H1 (cell line): ENCODE results near the gene SNX33. TPM values are rescaled to one million over a fixed set of nuclear protein-coding genes. Genes with fewer than 3 reads are reported as not detected.

ENCODE experiments used
- CTCF ChIA-PET: fragments of 300-600 bp; sonication (Branson Sonifier 250); formaldehyde crosslinking; loops from one replicate; lab custom pipeline; 2021; ENCODE audit not compliant: partially characterized antibody; lab: Charles Lee
- POLR2A ChIA-PET: fragments of 300-600 bp; sonication (Branson Sonifier 250); formaldehyde crosslinking; loops from one replicate; lab custom pipeline; 2021; ENCODE audit warnings: inconsistent platforms; ENCODE audit not compliant: partially characterized antibody; lab: Charles Lee
- DNase-seq, 2 experiments: peaks; one replicate each; pipeline versions ENCODE4 v3.0.0 to v3.0.0-alpha.2; 2010 to 2022; ENCODE audit warnings: low spot score in 2 of 2, low read depth in 1 of 2, mixed read lengths in 1 of 2
- FAIRE-seq: peaks from 2 replicates; lab custom pipeline; 2011; peaks lifted over from hg19 to GRCh38; lab: Jason Lieb, UNC
- H2AFZ ChIP-seq: 2 replicates; pipeline ENCODE4 v1.8.1; 2012; ENCODE audit warnings: low read length, inconsistent platforms
- H2AK5ac ChIP-seq: 2 replicates; pipeline ENCODE4 v1.6.1; 2013; ENCODE audit warnings: low read depth, low read length
- H2BK120ac ChIP-seq: replicated peaks from 2 replicates; pipeline ENCODE3; 2013; ENCODE audit warnings: low read depth, low read length, inconsistent platforms
- H2BK12ac ChIP-seq: 2 replicates; pipeline ENCODE4 v1.6.1; 2013; ENCODE audit warnings: low read depth, low read length
- H2BK15ac ChIP-seq: 2 replicates; pipeline ENCODE4 v1.6.1; 2013; ENCODE audit warnings: low read length
- H2BK20ac ChIP-seq: 2 replicates; pipeline ENCODE4 v1.6.1; 2013; ENCODE audit warnings: low read length
- H2BK5ac ChIP-seq: 2 replicates; pipeline ENCODE4 v1.6.1; 2013; ENCODE audit warnings: low read depth, low read length
- H3K14ac ChIP-seq: 2 replicates; pipeline ENCODE4 v1.6.1; 2013; ENCODE audit warnings: inconsistent platforms; ENCODE audit not compliant: insufficient read length
- H3K18ac ChIP-seq: 2 replicates; pipeline ENCODE4 v1.6.1; 2013; ENCODE audit warnings: low read length; ENCODE audit errors: extremely low read depth
- H3K23ac ChIP-seq: 2 replicates; pipeline ENCODE4 v1.6.1; 2013; ENCODE audit warnings: inconsistent platforms; ENCODE audit not compliant: insufficient read length
- H3K23me2 ChIP-seq: 2 replicates; pipeline ENCODE4 v1.6.1; 2013; ENCODE audit warnings: low read depth, low read length
- H3K27ac ChIP-seq: 2 replicates; pipeline ENCODE4 v1.6.1; 2011; ENCODE audit warnings: low read depth, low read length, inconsistent platforms
- H3K27me3 ChIP-seq, 4 experiments: replicated peaks in 1 of 4; 1 replicate in 1 of 4; 2 replicates in 3 of 4; pipeline versions ENCODE4 v1.6.1 to v1.8.1; 2011 to 2013; ENCODE audit warnings: low read length in 3 of 4, mild to moderate bottlenecking in 3 of 4, inconsistent platforms in 2 of 4, mixed read lengths in 2 of 4, moderate library complexity in 1 of 4; ENCODE audit not compliant: control insufficient read depth in 3 of 4, insufficient read depth in 3 of 4; ENCODE audit errors: extremely low read depth in 1 of 4
- H3K36me3 ChIP-seq, 4 experiments: 2 replicates each; pipeline versions ENCODE4 v1.6.1 to v1.8.1; 2011 to 2013; ENCODE audit warnings: mild to moderate bottlenecking in 4 of 4, low read length in 3 of 4, moderate library complexity in 2 of 4, control low read depth in 1 of 4, inconsistent platforms in 1 of 4; ENCODE audit not compliant: insufficient read depth in 4 of 4, control insufficient read depth in 2 of 4
- H3K4ac ChIP-seq: replicated peaks from 2 replicates; pipeline ENCODE3; 2013; ENCODE audit warnings: low read length, low read depth, mixed read lengths, inconsistent platforms; ENCODE audit not compliant: insufficient read length
- H3K4me1 ChIP-seq, 4 experiments: replicated peaks in 1 of 4; 1 replicate in 1 of 4; 2 replicates in 3 of 4; pipeline versions ENCODE4 v1.6.1 to v1.8.1; 2011 to 2013; ENCODE audit warnings: low read length in 3 of 4, inconsistent platforms in 2 of 4, mixed read lengths in 1 of 4; ENCODE audit not compliant: insufficient read depth in 4 of 4, control insufficient read depth in 3 of 4
- H3K4me2 ChIP-seq, 2 experiments: 2 replicates each; pipeline versions ENCODE4 v1.6.1 to v1.8.1; 2011 to 2013; ENCODE audit warnings: low read depth in 2 of 2, low read length in 2 of 2, control low read depth in 1 of 2, inconsistent platforms in 1 of 2, mild to moderate bottlenecking in 1 of 2; ENCODE audit not compliant: insufficient read depth in 1 of 2
- H3K4me3 ChIP-seq, 4 experiments: fragments of 200-600, 300-600 bp in 1 of 4; sonication (generic), shearing (Covaris generic), sonication (Bioruptor Twin) in 1 of 4; 2 replicates each; pipeline versions ENCODE4 v1.5.1 to v1.8.1; 2011 to 2016; ENCODE audit warnings: low read length in 4 of 4, low read depth in 3 of 4, control low read depth in 2 of 4, inconsistent platforms in 2 of 4, mild to moderate bottlenecking in 2 of 4, mixed read lengths in 1 of 4, moderate library complexity in 1 of 4; ENCODE audit not compliant: insufficient read depth in 2 of 4; ENCODE audit errors: extremely low read depth in 1 of 4
- H3K56ac ChIP-seq: replicated peaks from 2 replicates; pipeline ENCODE3; 2013; ENCODE audit warnings: low read depth, mild to moderate bottlenecking, mixed read lengths, low read length, inconsistent platforms; ENCODE audit not compliant: insufficient read length
- H3K79me1 ChIP-seq: 2 replicates; pipeline ENCODE4 v1.6.1; 2013; ENCODE audit warnings: low read depth, low read length, control low read depth
- H3K79me2 ChIP-seq, 2 experiments: 2 replicates each; pipeline versions ENCODE4 v1.6.1 to v1.8.1; 2012 to 2013; ENCODE audit warnings: low read length in 2 of 2, mild to moderate bottlenecking in 2 of 2, inconsistent platforms in 1 of 2; ENCODE audit not compliant: insufficient read depth in 2 of 2, control insufficient read depth in 1 of 2
- H3K9ac ChIP-seq, 4 experiments: replicated peaks in 1 of 4; 1 replicate in 1 of 4; 2 replicates in 3 of 4; pipeline versions ENCODE4 v1.6.1 to v1.8.1; 2011 to 2013; ENCODE audit warnings: low read depth in 3 of 4, low read length in 3 of 4, control low read depth in 2 of 4, mild to moderate bottlenecking in 2 of 4, moderate library complexity in 2 of 4, inconsistent platforms in 1 of 4; ENCODE audit errors: extremely low read depth in 1 of 4
- H3K9me3 ChIP-seq, 2 experiments: 2 replicates each; pipeline versions ENCODE4 v1.6.1 to v1.8.1; 2012 to 2013; ENCODE audit warnings: mild to moderate bottlenecking in 2 of 2, moderate library complexity in 2 of 2, control low read depth in 1 of 2, inconsistent platforms in 1 of 2, low read depth in 1 of 2, low read length in 1 of 2, mixed read lengths in 1 of 2; ENCODE audit not compliant: insufficient read depth in 2 of 2
- H4K20me1 ChIP-seq, 2 experiments: replicated peaks in 1 of 2; 2 replicates each; pipeline versions ENCODE3 to v1.8.1; 2011 to 2013; ENCODE audit warnings: inconsistent platforms in 2 of 2, low read length in 2 of 2, mild to moderate bottlenecking in 1 of 2; ENCODE audit not compliant: insufficient read depth in 2 of 2, control insufficient read depth in 1 of 2
- H4K5ac ChIP-seq: 2 replicates; pipeline ENCODE4 v1.6.1; 2013; ENCODE audit warnings: low read length, low read depth, mixed read lengths, inconsistent platforms; ENCODE audit not compliant: insufficient read length
- H4K8ac ChIP-seq: 2 replicates; pipeline ENCODE4 v1.8.0; 2013; ENCODE audit warnings: mild to moderate bottlenecking, moderate library complexity, low read length, inconsistent platforms; ENCODE audit not compliant: insufficient read depth; ENCODE audit errors: extremely low read depth
- H4K91ac ChIP-seq: replicated peaks from 2 replicates; pipeline ENCODE3; 2013; ENCODE audit warnings: low read length, mixed read lengths, inconsistent platforms; ENCODE audit not compliant: insufficient read length
- HDAC2 ChIP-seq, 2 experiments: fragments of 300-600 bp in 1 of 2; sonication (generic) in 1 of 2; IDR thresholded peaks; 2 replicates each; pipeline ENCODE4 v1.6.1; 2011 to 2012; ENCODE audit warnings: low read depth in 2 of 2, low read length in 2 of 2, mild to moderate bottlenecking in 2 of 2, moderate library complexity in 2 of 2, borderline replicate concordance in 1 of 2, inconsistent platforms in 1 of 2
- KDM1A ChIP-seq: fragments of 200-600, 300-600 bp; sonication (generic); IDR thresholded peaks from 2 replicates; pipeline ENCODE4 v1.7.1; 2016; ENCODE audit warnings: mild to moderate bottlenecking, low read length, borderline replicate concordance
- KDM5A ChIP-seq: fragments of 200-600 bp; IDR thresholded peaks from 2 replicates; pipeline ENCODE4 v1.7.1; 2012; ENCODE audit warnings: mild to moderate bottlenecking, low read length, inconsistent platforms, mixed read lengths
- RAD21 ChIP-seq, 2 experiments: IDR thresholded peaks in 1 of 2; conservative IDR thresholded peaks in 1 of 2; 2 replicates each; pipeline ENCODE4 v1.6.1; 2011; ENCODE audit warnings: low read depth in 2 of 2, low read length in 2 of 2, improper control_type of control experiment in 1 of 2, inconsistent platforms in 1 of 2, mild to moderate bottlenecking in 1 of 2, moderate library complexity in 1 of 2
- RBBP5 ChIP-seq: IDR thresholded peaks from 2 replicates; pipeline ENCODE4 v1.7.1; 2012; ENCODE audit warnings: low read depth, mild to moderate bottlenecking, inconsistent platforms, low read length, moderate library complexity, borderline replicate concordance
- WGBS, 2 experiments: shearing (Covaris generic) in 1 of 2; methylation state at CpG; one replicate each; pipeline versions ENCODE4 v1.1.6 to v1.1.7; 2013 to 2015; ENCODE audit warnings: low lambda C conversion rate in 2 of 2, mixed read lengths in 2 of 2, inconsistent platforms in 1 of 2, low coverage in 1 of 2, missing lambda C conversion rate in 1 of 2; ENCODE audit not compliant: insufficient replicate concordance in 2 of 2, insufficient coverage in 1 of 2, insufficient read length in 1 of 2; ENCODE audit errors: extremely low coverage in 1 of 2, missing lambda C conversion rate in 1 of 2; 5-methylcytosine and 5-hydroxymethylcytosine counted together
- polyA plus RNA-seq, 7 experiments: library from polyadenylated mRNA; depleted of rRNA in 3 of 7; stranded (reverse) in 5 of 7; unstranded in 2 of 7; fragments of >200 nt in 5 of 7; fragments of 200-250 nt in 2 of 7; gene quantifications; 1 replicate in 5 of 7; 2 replicates in 1 of 7; 4 replicates in 1 of 7; pipeline versions ENCODE4 v1.2.1 to v1.2.3, GENCODE V29; 2011 to 2013; ENCODE audit warnings: missing spikeins in 2 of 7, mixed read lengths in 2 of 7
- total RNA-seq: library from RNA; stranded (reverse); fragmentation: NEBNext Ultra II Directional; extraction: Animal tissue kit (Norgen Biotek cat#: 25700); gene quantifications from 2 replicates; pipeline ENCODE4 v1.2.1, GENCODE V29; 2021
- TF ChIP-seq, protein P1 (sequence below): IDR thresholded peaks from 2 replicates; pipeline ENCODE4 v1.6.1; 2011; ENCODE audit warnings: low read length, improper control_type of control experiment

Gene SNX33
- total and polyA plus RNA-seq, 2 of the 8 experiments (the other 6 are each of a cell fraction or from before 2014, with no cell fraction given) = 14.3 to 22.9 TPM

DNA sequence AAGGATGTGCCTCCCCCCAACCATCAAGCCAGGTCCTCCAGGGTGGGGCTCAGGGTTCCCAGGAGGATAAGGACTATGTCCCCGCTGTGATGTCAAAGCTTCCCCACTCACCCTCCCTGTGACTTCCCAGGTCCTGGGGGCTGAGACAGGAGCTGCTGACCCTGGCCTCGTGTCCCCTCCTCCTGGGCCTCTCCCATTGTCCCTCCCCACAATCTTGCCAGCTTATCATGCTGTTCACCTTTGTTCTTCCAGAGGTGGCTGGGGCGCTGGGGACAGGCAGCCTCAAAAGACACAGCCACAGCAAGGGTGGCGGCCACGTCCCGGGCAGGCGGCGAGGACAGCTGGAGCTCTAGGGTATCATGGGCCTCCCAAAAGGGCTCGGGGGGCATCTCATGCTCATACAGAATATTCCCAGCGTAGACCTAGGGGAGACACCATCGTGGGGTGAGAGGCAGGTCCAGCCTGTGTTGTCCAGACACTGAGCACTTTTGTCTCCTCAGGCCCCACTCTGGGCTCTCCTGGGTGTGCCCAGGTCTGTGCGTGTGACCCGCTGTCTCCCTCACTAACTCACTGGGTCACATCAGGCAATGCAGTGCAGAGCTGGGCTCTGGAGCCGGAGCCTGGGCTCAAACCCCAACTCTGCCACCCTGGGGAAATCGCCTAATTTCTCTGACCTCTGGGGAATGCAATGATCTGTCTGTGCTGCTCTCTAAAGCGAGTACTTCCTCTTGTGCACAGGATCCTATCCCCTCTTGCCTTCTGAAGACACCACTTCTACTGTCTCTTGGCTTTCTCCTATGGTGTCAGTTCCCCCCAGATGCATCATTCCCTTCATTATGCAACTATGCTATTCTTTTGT lies 30.0 kb downstream of the SNX33 start:
- ChIA-PET POLR2A (interaction anchor here (0.5 to 1.3 kb wide), 5 partner anchors 9 to 85 kb away, joined by 3 to 4 read pairs (median 3); no protein-coding TSS in a partner anchor), CTCF (interaction anchor here (0.5 to 4.4 kb wide), 15 partner anchors 8 to 478 kb away, joined by 3 to 32 read pairs (median 4); partner anchors contain the start of genes IMP3 and SNX33)
- Histone ChIP-seq H3K4me1 (peaks cover 2 to 14% (median 5%) of the 10 kb centered on the region in 4 experiments), H4K20me1 (no peaks in the 10 kb centered on the region), H4K91ac (no peak overlapping the region), H3K56ac (no peak overlapping the region), H3K9me3 (no peaks in the 10 kb centered on the region), H3K4me3 (no peak overlapping the region), H3K4me2 (no peak overlapping the region), H2BK20ac (no peak overlapping the region), H3K36me3 (no peaks in the 10 kb centered on the region), H3K4ac (no peak overlapping the region), H2AK5ac (no peak overlapping the region), H3K27ac (no peak overlapping the region), H3K23me2 (no peaks in the 10 kb centered on the region; the same call in 1 of the 2 replicates), H3K79me2 (no peaks in the 10 kb centered on the region), H4K5ac (no peak overlapping the region), H2BK15ac (no peak overlapping the region), H2BK120ac (no peak overlapping the region), H2BK5ac (no peak overlapping the region), H3K9ac (no peak overlapping the region), H3K18ac (no peak overlapping the region), H3K79me1 (no peaks in the 10 kb centered on the region), H3K27me3 (no peaks in the 10 kb centered on the region), H2BK12ac (no peak overlapping the region), H2AFZ (no peak overlapping the region), H3K14ac (no peak overlapping the region), H4K8ac (no peak overlapping the region; the same call in 1 of the 2 replicates), H3K23ac (no peak overlapping the region)
- DNase-seq = no peak
- no peak for FAIRE-seq
- 87% methylated on average over 16 of the region's 16 CpGs; no CpG with 5 or more reads in 1 of the 2 experiments for WGBS, 2 experiments
- no peak for TF ChIP-seq KDM1A
- TF ChIP-seq KDM5A = no peak
- TF ChIP-seq, protein P1, sequence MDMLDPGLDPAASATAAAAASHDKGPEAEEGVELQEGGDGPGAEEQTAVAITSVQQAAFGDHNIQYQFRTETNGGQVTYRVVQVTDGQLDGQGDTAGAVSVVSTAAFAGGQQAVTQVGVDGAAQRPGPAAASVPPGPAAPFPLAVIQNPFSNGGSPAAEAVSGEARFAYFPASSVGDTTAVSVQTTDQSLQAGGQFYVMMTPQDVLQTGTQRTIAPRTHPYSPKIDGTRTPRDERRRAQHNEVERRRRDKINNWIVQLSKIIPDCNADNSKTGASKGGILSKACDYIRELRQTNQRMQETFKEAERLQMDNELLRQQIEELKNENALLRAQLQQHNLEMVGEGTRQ = no peak
- TF ChIP-seq RBBP5 = no peak
- no peak for TF ChIP-seq RAD21 (IDR thresholded peaks at IDR 0.05 in 1 of 2, conservative IDR thresholded peaks at IDR 0.05 in 1 of 2; ENCODE audit: low read depth in 2 of 2, low read length in 2 of 2)
- TF ChIP-seq HDAC2 (IDR thresholded peaks at IDR 0.05; ENCODE audit: borderline replicate concordance in 1 of 2, low read depth in 2 of 2, low read length in 2 of 2) = no peak
